Peyer's patch (tissue), 4 donors: ENCODE data around the gene CD96.

Experiments used
- POLR2A ChIP-seq, 2 donors: fragments of 450-650 bp; IDR thresholded peaks; one replicate each; pipeline ENCODE4 v1.5.1; 2017; ENCODE audit warnings: antibody characterized with exemption in 2 of 2, mild to moderate bottlenecking in 2 of 2, moderate library complexity in 2 of 2
- TF ChIP-seq, protein P1 (sequence below), 6 experiments: fragments of 450-650 bp in 4 of 6; fragments of 200-600 bp in 2 of 6; sonication (generic) in 1 of 6; IDR thresholded peaks; one replicate each; pipeline ENCODE4 v1.5.1; 2017 to 2019; ENCODE audit warnings: antibody characterized with exemption in 6 of 6, mild to moderate bottlenecking in 3 of 6, moderate library complexity in 1 of 6

GRCh38 chr3:111605493-111605892, 63.5 kb downstream of the CD96 start:
- no peak for TF ChIP-seq POLR2A (IDR thresholded peaks at IDR 0.05)
- TF ChIP-seq, protein P1, sequence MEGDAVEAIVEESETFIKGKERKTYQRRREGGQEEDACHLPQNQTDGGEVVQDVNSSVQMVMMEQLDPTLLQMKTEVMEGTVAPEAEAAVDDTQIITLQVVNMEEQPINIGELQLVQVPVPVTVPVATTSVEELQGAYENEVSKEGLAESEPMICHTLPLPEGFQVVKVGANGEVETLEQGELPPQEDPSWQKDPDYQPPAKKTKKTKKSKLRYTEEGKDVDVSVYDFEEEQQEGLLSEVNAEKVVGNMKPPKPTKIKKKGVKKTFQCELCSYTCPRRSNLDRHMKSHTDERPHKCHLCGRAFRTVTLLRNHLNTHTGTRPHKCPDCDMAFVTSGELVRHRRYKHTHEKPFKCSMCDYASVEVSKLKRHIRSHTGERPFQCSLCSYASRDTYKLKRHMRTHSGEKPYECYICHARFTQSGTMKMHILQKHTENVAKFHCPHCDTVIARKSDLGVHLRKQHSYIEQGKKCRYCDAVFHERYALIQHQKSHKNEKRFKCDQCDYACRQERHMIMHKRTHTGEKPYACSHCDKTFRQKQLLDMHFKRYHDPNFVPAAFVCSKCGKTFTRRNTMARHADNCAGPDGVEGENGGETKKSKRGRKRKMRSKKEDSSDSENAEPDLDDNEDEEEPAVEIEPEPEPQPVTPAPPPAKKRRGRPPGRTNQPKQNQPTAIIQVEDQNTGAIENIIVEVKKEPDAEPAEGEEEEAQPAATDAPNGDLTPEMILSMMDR (IDR thresholded peaks at IDR 0.05) = no peak
